SK-N-SH treated with all-trans-retinoic acid at 6 μM for 48 hours (cell line): ENCODE data around the gene FOXA1.

Source experiments
- ATAC-seq: fragments of 200-7000 bp; cut with Tn5 transposase; 3 replicates; pipeline ENCODE4 v1.9.1; 2020; ENCODE audit warnings: mild to moderate bottlenecking, moderate library complexity
- ARNTL ChIP-seq: fragments of 450-650 bp; formaldehyde crosslinking; IDR thresholded peaks from 2 replicates; pipeline ENCODE4 v1.5.0; 2020; ENCODE audit warnings: low read depth, mild to moderate bottlenecking, moderate library complexity, borderline replicate concordance
- BACH2 ChIP-seq: fragments of 250-450 bp; sonication (Bioruptor Pico); IDR thresholded peaks from 2 replicates; pipeline ENCODE4 v1.9.0; 2021; ENCODE audit warnings: mild to moderate bottlenecking, borderline replicate concordance
- CREB5 ChIP-seq: fragments of 250-450 bp; sonication (Bioruptor Pico); IDR thresholded peaks from 2 replicates; pipeline ENCODE4 v1.5.1; 2020; ENCODE audit warnings: low read depth, mild to moderate bottlenecking, moderate library complexity
- CSRNP3 ChIP-seq: fragments of 250-450 bp; sonication (Bioruptor Pico); IDR thresholded peaks from 2 replicates; pipeline ENCODE4 v1.5.1; 2021; ENCODE audit warnings: mild to moderate bottlenecking, moderate library complexity
- ESRRG ChIP-seq: fragments of 250-450 bp; sonication (Bioruptor Pico); IDR thresholded peaks from 2 replicates; pipeline ENCODE4 v1.6.1; 2021; ENCODE audit warnings: mild to moderate bottlenecking
- ISL1 ChIP-seq: fragments of 250-450 bp; sonication (Bioruptor Pico); IDR thresholded peaks from 2 replicates; pipeline ENCODE4 v2.1.2; 2022; ENCODE audit warnings: mild to moderate bottlenecking, moderate library complexity
- OSR1 ChIP-seq: fragments of 250-450 bp; sonication (Bioruptor Pico); IDR thresholded peaks from 2 replicates; pipeline ENCODE4 v1.8.0; 2022; ENCODE audit warnings: moderate library complexity, mild to moderate bottlenecking, inconsistent platforms
- PATZ1 ChIP-seq: fragments of 250-450 bp; sonication (Bioruptor Pico); IDR thresholded peaks from 2 replicates; pipeline ENCODE4 v1.8.0; 2020; ENCODE audit warnings: mild to moderate bottlenecking, moderate library complexity, borderline replicate concordance
- POU6F1 ChIP-seq: fragments of 250-450 bp; sonication (Bioruptor Pico); IDR thresholded peaks from 2 replicates; pipeline ENCODE4 v1.8.0; 2021; ENCODE audit warnings: low read depth, mild to moderate bottlenecking, moderate library complexity, borderline replicate concordance
- PPARA ChIP-seq: fragments of 250-450 bp; sonication (Bioruptor Pico); IDR thresholded peaks from 2 replicates; pipeline ENCODE4 v1.5.0; 2020; ENCODE audit warnings: mild to moderate bottlenecking, borderline replicate concordance
- RARB ChIP-seq: fragments of 250-450 bp; sonication (Bioruptor Pico); IDR thresholded peaks from 2 replicates; pipeline ENCODE4 v1.8.0; 2021; ENCODE audit warnings: mild to moderate bottlenecking, moderate library complexity
- SNAI2 ChIP-seq: fragments of 250-450 bp; sonication (Bioruptor Pico); IDR thresholded peaks from 2 replicates; pipeline ENCODE4 v1.5.0; 2020; ENCODE audit warnings: mild to moderate bottlenecking, moderate library complexity
- TOX ChIP-seq: fragments of 250-450 bp; sonication (Bioruptor Pico); IDR thresholded peaks from 2 replicates; pipeline ENCODE4 v1.8.0; 2021; ENCODE audit warnings: mild to moderate bottlenecking, moderate library complexity, borderline replicate concordance
- TSHZ2 ChIP-seq: fragments of 250-450 bp; sonication (Bioruptor Pico); IDR thresholded peaks from 2 replicates; pipeline ENCODE4 v1.5.0; 2020; ENCODE audit warnings: mild to moderate bottlenecking, moderate library complexity
- ZC3H10 ChIP-seq: fragments of 250-450 bp; sonication (Bioruptor Pico); IDR thresholded peaks from 2 replicates; pipeline ENCODE4 v1.5.1; 2021; ENCODE audit warnings: mild to moderate bottlenecking, moderate library complexity
- ZFP3 ChIP-seq: fragments of 250-450 bp; sonication (Bioruptor Pico); IDR thresholded peaks from 2 replicates; pipeline ENCODE4 v1.5.0; 2020; ENCODE audit warnings: mild to moderate bottlenecking, moderate library complexity
- ZFP30 ChIP-seq: fragments of 450-650 bp; formaldehyde crosslinking; IDR thresholded peaks from 2 replicates; pipeline ENCODE4 v1.5.0; 2022; ENCODE audit warnings: mild to moderate bottlenecking, moderate library complexity
- ZNF565 ChIP-seq: fragments of 450-650 bp; formaldehyde crosslinking; conservative IDR thresholded peaks from 2 replicates; pipeline ENCODE4 v1.5.0; 2020; ENCODE audit warnings: low read depth, mild to moderate bottlenecking, moderate library complexity
- ZNF8 ChIP-seq: fragments of 450-650 bp; formaldehyde crosslinking; IDR thresholded peaks from 2 replicates; pipeline ENCODE4 v1.5.0; 2020; ENCODE audit warnings: mild to moderate bottlenecking, moderate library complexity

Gene FOXA1

GRCh38 chr14:37569729-37570128 lies 25.3 kb downstream of the FOXA1 start:
- TF ChIP-seq CREB5 (no peak), CSRNP3 (no peak), BACH2 (CRISPR knock-in tag) (no peak), ZFP30 (CRISPR knock-in tag) (no peak), ZC3H10 (CRISPR knock-in tag) (no peak), OSR1 (CRISPR knock-in tag) (no peak)
- TF ChIP-seq, all 23 proteins: peak for 0
- no peak for ATAC-seq

- ATAC-seq: no peak
- TF ChIP-seq CSRNP3: no peak
- TF ChIP-seq OSR1 (CRISPR knock-in tag): no peak
- TF ChIP-seq TSHZ2: no peak
- TF ChIP-seq SNAI2 (CRISPR knock-in tag): no peak
- TF ChIP-seq BACH2 (CRISPR knock-in tag): no peak
- TF ChIP-seq ISL1 (CRISPR knock-in tag): no peak
- no peak for TF ChIP-seq ZFP30 (CRISPR knock-in tag)
- TF ChIP-seq TOX (CRISPR knock-in tag): no peak
- TF ChIP-seq ZNF565 (CRISPR knock-in tag): no peak
Observed at GRCh38 chr14:37566811-37567371, 28.2 kb downstream of the FOXA1 start.

GRCh38 chr14:37565550-37565949 lies 29.5 kb downstream of the FOXA1 start:
- no peak for ATAC-seq

More at GRCh38 chr14:37565550-37565949, 29.5 kb downstream of the FOXA1 start:
- TF ChIP-seq TSHZ2 (no peak), RARB (CRISPR knock-in tag) (no peak), POU6F1 (CRISPR knock-in tag) (no peak), ESRRG (no peak), OSR1 (CRISPR knock-in tag) (no peak), TOX (CRISPR knock-in tag) (no peak), ZFP30 (CRISPR knock-in tag) (no peak), PATZ1 (CRISPR knock-in tag) (no peak), ZNF8 (no peak), ISL1 (CRISPR knock-in tag) (no peak), PPARA (CRISPR knock-in tag) (no peak), BACH2 (CRISPR knock-in tag) (no peak), ARNTL (CRISPR knock-in tag) (no peak), ZFP3 (no peak), CSRNP3 (no peak)
